ENCODE data around the gene LORICRIN. TPM values are rescaled to one million over a fixed set of nuclear protein-coding genes. Genes with fewer than 3 reads are reported as not detected.

LORICRIN gene
- total RNA-seq, 1 experiment from 2014 or later: not detected

- Histone ChIP-seq H3K27me3 (ENCODE audit: insufficient read depth, low read depth) (peaks cover 15% of the 10 kb centered on the region), H3K36me3 (ENCODE audit: low read depth) (no peaks in the 10 kb centered on the region), H4K20me1 (ENCODE audit: insufficient read depth) (no peaks in the 10 kb centered on the region), H3K9me2 (ENCODE audit: insufficient read depth) (no peaks in the 10 kb centered on the region; the same call in 1 of the 2 replicates), H3K27ac (no peak overlapping the region), H3K4me2 (no peak overlapping the region), H3K4me1 (replicated peaks; ENCODE audit: insufficient read depth) (no peaks in the 10 kb centered on the region), H2AFZ (no peak overlapping the region), H3K4me3 (no peak overlapping the region), H3K79me2 (ENCODE audit: low read depth) (no peaks in the 10 kb centered on the region), H3K9me3 (ENCODE audit: insufficient read depth, low read depth) (no peaks in the 10 kb centered on the region), H3F3A (ENCODE audit: insufficient read depth, low read depth) (no peaks in the 10 kb centered on the region)
- no peak for TF ChIP-seq EZH2 (IDR thresholded peaks at IDR 0.05; ENCODE audit: low read depth)
- TF ChIP-seq CTCF (conservative IDR thresholded peaks at IDR 0.05): no peak
- POLR2A ChIA-PET (ENCODE audit: unreplicated experiment): no interaction called here
- DNase-seq: no peak
- CTCF ChIA-PET: no interaction called here
- no TSS peak for BruUV-seq (replicated peaks)
- intact Hi-C loops (cut with micrococcal nuclease; ENCODE audit: unreplicated experiment): no loop called here
Observed at GRCh38 chr1:153242160-153242559, 17.3 kb upstream of the LORICRIN start.

DNA sequence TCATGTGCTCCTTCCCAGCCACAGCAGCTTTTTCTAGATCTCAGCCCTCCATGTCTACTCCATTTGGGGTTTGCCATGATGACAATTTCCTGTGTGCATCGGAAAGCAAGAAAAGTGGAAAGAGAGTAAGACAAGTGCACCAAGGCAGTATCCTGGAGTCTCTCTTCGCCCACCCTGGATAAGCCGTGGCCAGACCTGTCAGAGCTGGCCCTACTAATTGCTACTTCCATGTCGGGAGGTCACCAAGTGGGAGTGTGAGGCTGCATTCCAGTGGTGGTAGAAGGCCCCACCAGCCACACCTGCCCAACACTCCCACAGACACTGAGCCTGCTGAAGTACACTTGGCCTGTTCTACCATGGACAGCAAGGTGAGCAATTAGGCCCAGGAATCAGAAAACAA, 14.0 kb upstream of the LORICRIN start:
- Histone ChIP-seq H3K4me3 (no peak overlapping the region), H3K27ac (no peak overlapping the region), H2AFZ (no peak overlapping the region), H4K20me1 (ENCODE audit: insufficient read depth) (no peaks in the 10 kb centered on the region), H3K9me2 (ENCODE audit: insufficient read depth) (no peaks in the 10 kb centered on the region), H3K79me2 (ENCODE audit: low read depth) (no peaks in the 10 kb centered on the region), H3K36me3 (ENCODE audit: low read depth) (no peaks in the 10 kb centered on the region), H3K27me3 (ENCODE audit: insufficient read depth, low read depth) (peaks cover 27% of the 10 kb centered on the region), H3K4me1 (replicated peaks; ENCODE audit: insufficient read depth) (no peaks in the 10 kb centered on the region), H3K9me3 (ENCODE audit: insufficient read depth, low read depth) (no peaks in the 10 kb centered on the region), H3F3A (ENCODE audit: insufficient read depth, low read depth) (no peaks in the 10 kb centered on the region), H3K4me2 (no peak overlapping the region)
- TF ChIP-seq EZH2 (IDR thresholded peaks at IDR 0.05; ENCODE audit: low read depth) (no peak), CTCF (conservative IDR thresholded peaks at IDR 0.05) (no peak)
- DNase-seq: no peak
- ChIA-PET POLR2A (ENCODE audit: unreplicated experiment) (no interaction called here), CTCF (no interaction called here)
- intact Hi-C loops (cut with micrococcal nuclease; ENCODE audit: unreplicated experiment): no loop called here
- no TSS peak for BruUV-seq (replicated peaks)

- no peaks in the 10 kb centered on the region for H3K79me2 ChIP-seq (ENCODE audit: low read depth)
- BruUV-seq (replicated peaks): no TSS peak
- no peaks in the 10 kb centered on the region for H3F3A ChIP-seq (ENCODE audit: insufficient read depth, low read depth)
- no peaks in the 10 kb centered on the region for H3K4me1 ChIP-seq (replicated peaks; ENCODE audit: insufficient read depth)
- intact Hi-C loops (cut with micrococcal nuclease; ENCODE audit: unreplicated experiment): no loop called here
- H3K9me2 ChIP-seq (ENCODE audit: insufficient read depth): no peaks in the 10 kb centered on the region
- no peak overlapping the region for H3K4me3 ChIP-seq
- no peaks in the 10 kb centered on the region for H3K9me3 ChIP-seq (ENCODE audit: insufficient read depth, low read depth)
- H3K27ac ChIP-seq: no peak overlapping the region
- TF ChIP-seq EZH2 (IDR thresholded peaks at IDR 0.05; ENCODE audit: low read depth) (no peak), CTCF (conservative IDR thresholded peaks at IDR 0.05) (no peak)
- no peaks in the 10 kb centered on the region for H4K20me1 ChIP-seq (ENCODE audit: insufficient read depth)
- CTCF ChIA-PET: no interaction called here
- no peak for DNase-seq
- H3K36me3 ChIP-seq (ENCODE audit: low read depth): no peaks in the 10 kb centered on the region
- H3K4me2 ChIP-seq: no peak overlapping the region
- H3K27me3 ChIP-seq (ENCODE audit: insufficient read depth, low read depth): peaks cover 27% of the 10 kb centered on the region
- H2AFZ ChIP-seq: no peak overlapping the region
- POLR2A ChIA-PET (ENCODE audit: unreplicated experiment): interaction anchor here (0.8 kb wide), 1 partner anchor 585 kb away, joined by 8 read pairs; no protein-coding TSS in a partner anchor
Observed at GRCh38 chr1:153246018-153246417, 13.5 kb upstream of the LORICRIN start.
